ENCODE measurements around the gene RILPL1. TPM values are rescaled to one million over a fixed set of nuclear protein-coding genes. Genes with fewer than 3 reads are reported as not detected.

The RILPL1 gene
- total and polyA plus RNA-seq, 9 of the 15 experiments (the other 6 are each of a cell fraction or from before 2014, with no cell fraction given), result 0.25 to 10.6 (median 8.6) TPM

DNA sequence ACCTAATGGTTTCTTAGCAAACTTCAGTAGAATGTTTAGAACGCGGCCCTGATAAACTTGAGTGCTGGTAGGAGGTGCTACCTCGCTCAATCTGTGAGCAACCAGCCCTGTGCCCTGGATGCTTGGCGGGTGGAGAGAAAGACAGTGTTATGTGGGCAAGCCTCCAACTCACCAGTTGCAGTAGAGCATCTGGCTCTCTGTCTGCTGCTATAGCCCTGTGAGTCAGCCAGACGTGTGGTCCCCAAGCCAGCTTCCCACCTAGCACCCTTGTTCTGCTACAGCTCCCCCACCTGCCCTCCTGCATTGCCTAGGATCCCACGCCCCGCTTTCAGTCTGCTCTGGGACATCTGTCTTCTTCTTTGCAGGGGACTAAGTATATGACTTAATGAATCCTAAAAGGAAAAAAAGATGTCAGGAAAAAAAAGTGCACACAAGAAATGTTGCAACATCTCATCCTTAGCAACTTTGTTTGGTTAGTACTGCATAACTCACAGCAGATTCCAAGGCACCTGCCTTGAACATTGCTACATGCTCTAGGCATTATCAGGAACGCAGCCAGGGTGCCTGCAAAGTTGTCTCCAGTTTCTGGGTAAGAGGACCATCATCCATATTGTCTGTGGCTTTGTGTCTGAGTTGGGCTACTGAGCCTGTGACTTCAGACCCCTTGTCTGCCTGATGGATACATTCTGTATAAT is 62.0 kb downstream of the RILPL1 start:
- no peaks in the 10 kb centered on the region for H3K9me1 ChIP-seq (ENCODE audit: control insufficient read depth, insufficient read depth, low read length)
- FAIRE-seq (no peak), DNase-seq (ENCODE audit: extremely low read depth in 1 of 4, low spot score in 3 of 4) (no peak), ATAC-seq (no peak)
- no peak overlapping the region for H3K4me3 ChIP-seq
- H3K4me1 ChIP-seq (replicated peaks in 1 of 2; ENCODE audit: control insufficient read depth in 2 of 2, insufficient read depth in 2 of 2, low read length in 2 of 2), result peaks cover 0 to 2% of the 10 kb centered on the region in 2 experiments; a peak in 1 of 5 replicates
- TF ChIP-seq, protein P1, sequence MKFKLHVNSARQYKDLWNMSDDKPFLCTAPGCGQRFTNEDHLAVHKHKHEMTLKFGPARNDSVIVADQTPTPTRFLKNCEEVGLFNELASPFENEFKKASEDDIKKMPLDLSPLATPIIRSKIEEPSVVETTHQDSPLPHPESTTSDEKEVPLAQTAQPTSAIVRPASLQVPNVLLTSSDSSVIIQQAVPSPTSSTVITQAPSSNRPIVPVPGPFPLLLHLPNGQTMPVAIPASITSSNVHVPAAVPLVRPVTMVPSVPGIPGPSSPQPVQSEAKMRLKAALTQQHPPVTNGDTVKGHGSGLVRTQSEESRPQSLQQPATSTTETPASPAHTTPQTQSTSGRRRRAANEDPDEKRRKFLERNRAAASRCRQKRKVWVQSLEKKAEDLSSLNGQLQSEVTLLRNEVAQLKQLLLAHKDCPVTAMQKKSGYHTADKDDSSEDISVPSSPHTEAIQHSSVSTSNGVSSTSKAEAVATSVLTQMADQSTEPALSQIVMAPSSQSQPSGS (CRISPR knock-in tag; IDR thresholded peaks at IDR 0.05), result no peak
- TF ChIP-seq CEBPB (tag; IDR thresholded peaks at IDR 0.05), result 0 out of 2 replicates have a peak, but pooled peaks have one; percentile 30
- no peak for TF ChIP-seq CEBPG (CRISPR knock-in tag; IDR thresholded peaks at IDR 0.05)
- TF ChIP-seq CEBPG (tag; conservative IDR thresholded peaks at IDR 0.05 in 1 of 2, IDR thresholded peaks at IDR 0.05 in 1 of 2), result 0 out of 4 replicates have a peak, but pooled peaks of 1 of the 2 experiments have one; percentile 15
- TF ChIP-seq, protein P2, sequence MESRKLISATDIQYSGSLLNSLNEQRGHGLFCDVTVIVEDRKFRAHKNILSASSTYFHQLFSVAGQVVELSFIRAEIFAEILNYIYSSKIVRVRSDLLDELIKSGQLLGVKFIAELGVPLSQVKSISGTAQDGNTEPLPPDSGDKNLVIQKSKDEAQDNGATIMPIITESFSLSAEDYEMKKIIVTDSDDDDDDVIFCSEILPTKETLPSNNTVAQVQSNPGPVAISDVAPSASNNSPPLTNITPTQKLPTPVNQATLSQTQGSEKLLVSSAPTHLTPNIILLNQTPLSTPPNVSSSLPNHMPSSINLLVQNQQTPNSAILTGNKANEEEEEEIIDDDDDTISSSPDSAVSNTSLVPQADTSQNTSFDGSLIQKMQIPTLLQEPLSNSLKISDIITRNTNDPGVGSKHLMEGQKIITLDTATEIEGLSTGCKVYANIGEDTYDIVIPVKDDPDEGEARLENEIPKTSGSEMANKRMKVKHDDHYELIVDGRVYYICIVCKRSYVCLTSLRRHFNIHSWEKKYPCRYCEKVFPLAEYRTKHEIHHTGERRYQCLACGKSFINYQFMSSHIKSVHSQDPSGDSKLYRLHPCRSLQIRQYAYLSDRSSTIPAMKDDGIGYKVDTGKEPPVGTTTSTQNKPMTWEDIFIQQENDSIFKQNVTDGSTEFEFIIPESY (CRISPR knock-in tag; IDR thresholded peaks at IDR 0.05), result 0 out of 2 replicates have a peak, but pooled peaks have one; percentile 23
- no peak overlapping the region for H3K4me2 ChIP-seq (ENCODE audit: insufficient read depth, low read length)
- no peak overlapping the region for H3K9ac ChIP-seq (ENCODE audit: insufficient read depth in 1 of 2, low read depth in 2 of 2, low read length in 2 of 2)
- 79% methylated on average over 8 of the region's 8 CpGs for WGBS (ENCODE audit: insufficient coverage, low coverage, missing lambda C conversion rate)
- H3K9me3 ChIP-seq (replicated peaks; ENCODE audit: control insufficient read depth, insufficient read depth, low read depth, low read length), result no peaks in the 10 kb centered on the region
- no peak overlapping the region for H3K27ac ChIP-seq (ENCODE audit: extremely low read depth, low read depth, low read length)
- BruUV-seq (replicated peaks), result no TSS peak
- H3K36me3 ChIP-seq (ENCODE audit: control insufficient read depth, insufficient read depth, low read length), result peaks cover 45% of the 10 kb centered on the region; the same call in 2 of the 3 replicates
- in situ Hi-C loops (cut with MboI), result no loop called here
- no peaks in the 10 kb centered on the region for H4K20me1 ChIP-seq (replicated peaks; ENCODE audit: control insufficient read depth, insufficient read depth, low read length)
- H3K79me2 ChIP-seq (ENCODE audit: control insufficient read depth, insufficient read depth, low read length), result no peaks in the 10 kb centered on the region
- CTCF ChIA-PET (ENCODE audit: low intra/inter-chr PET ratio), result no interaction called here
- intact Hi-C loops (cut with micrococcal nuclease), result no loop called here
- no peaks in the 10 kb centered on the region for H3K27me3 ChIP-seq (ENCODE audit: control insufficient read depth in 2 of 2, insufficient read depth in 2 of 2, low read length in 2 of 2)
- H2AFZ ChIP-seq (ENCODE audit: low read depth, low read length), result no peak overlapping the region
- POLR2A ChIA-PET, result interaction anchor here (0.5 to 1.8 kb wide), 3 partner anchors 9 to 14 kb away, joined by 3 to 6 read pairs (median 6); no protein-coding TSS in a partner anchor

Measured in K562 (cell line).